HEK293 (cell line): ENCODE data around the gene NOC2L.

Source experiments
- CTCF ChIA-PET: fragments of 350-600 bp; formaldehyde crosslinking; extraction: SDS; loops from one replicate; lab custom pipeline; 2021; ENCODE audit warnings: antibody characterized with exemption; lab: Yijun Ruan, JAX
- POLR2A ChIA-PET: fragments of 300-600 bp; formaldehyde crosslinking; extraction: SDS; loops from one replicate; lab custom pipeline; 2020; ENCODE audit warnings: antibody characterized with exemption, inconsistent platforms; lab: Yijun Ruan, JAX
- H3K27ac ChIP-seq: fragments of 200-500 bp; sonication (Bioruptor generic); 2 replicates; pipeline ENCODE4 v1.5.1; 2014; ENCODE audit warnings: low read depth, low read length, control low read depth, inconsistent platforms; ENCODE audit errors: extremely low read depth
- H3K36me3 ChIP-seq, 2 experiments: fragments of 200-500 bp in 1 of 2; sonication (Bioruptor generic) in 1 of 2; 1 replicate in 1 of 2; 2 replicates in 1 of 2; pipeline ENCODE4 v1.5.1; 2014 to 2017; ENCODE audit warnings: inconsistent platforms in 2 of 2, low read length in 2 of 2; ENCODE audit not compliant: control insufficient read depth in 2 of 2, insufficient read depth in 1 of 2
- H3K4me1 ChIP-seq: fragments of 200-500 bp; sonication (Bioruptor generic); 2 replicates; pipeline ENCODE4 v1.5.1; 2014; ENCODE audit warnings: mild to moderate bottlenecking, low read length, inconsistent platforms; ENCODE audit not compliant: control insufficient read depth, insufficient read depth
- H3K4me3 ChIP-seq: 2 replicates; pipeline ENCODE4 v1.5.1; 2011; ENCODE audit warnings: low read depth, mild to moderate bottlenecking, control low read depth, low read length, moderate library complexity
- H3K9me3 ChIP-seq: fragments of 200-500 bp; sonication (Bioruptor generic); 2 replicates; pipeline ENCODE4 v1.5.1; 2014; ENCODE audit warnings: low read depth, low read length, inconsistent platforms; ENCODE audit not compliant: control insufficient read depth, insufficient read depth
- BCL11B ChIP-seq: fragments of 450-650 bp; formaldehyde crosslinking; IDR thresholded peaks from 2 replicates; pipeline ENCODE4 v1.5.1; 2016; ENCODE audit warnings: low read depth, missing biosample characterization, missing genetic modification characterization
- GLIS2 ChIP-seq: fragments of 450-650 bp; formaldehyde crosslinking; IDR thresholded peaks from 2 replicates; pipeline ENCODE4 v1.5.1; 2016; ENCODE audit warnings: missing biosample characterization, missing genetic modification characterization
- HIC1 ChIP-seq: fragments of 450-650 bp; formaldehyde crosslinking; IDR thresholded peaks from 2 replicates; pipeline ENCODE4 v1.5.1; 2016; ENCODE audit warnings: missing biosample characterization, missing genetic modification characterization
- HOXD13 ChIP-seq: sonication (generic); formaldehyde crosslinking; IDR thresholded peaks from 2 replicates; pipeline ENCODE4 v1.8.0; 2022; ENCODE audit warnings: missing genetic modification reagents, borderline replicate concordance
- INSM2 ChIP-seq: fragments of 450-650 bp; formaldehyde crosslinking; IDR thresholded peaks from 2 replicates; pipeline ENCODE4 v1.5.1; 2016; ENCODE audit warnings: missing biosample characterization, missing genetic modification characterization
- SCRT1 ChIP-seq: fragments of 450-650 bp; formaldehyde crosslinking; IDR thresholded peaks from 2 replicates; pipeline ENCODE4 v1.5.1; 2016; ENCODE audit warnings: missing biosample characterization, missing genetic modification characterization, borderline replicate concordance
- SCRT2 ChIP-seq: fragments of 450-650 bp; formaldehyde crosslinking; IDR thresholded peaks from 2 replicates; pipeline ENCODE4 v1.5.1; 2016; ENCODE audit warnings: missing biosample characterization, missing genetic modification characterization
- SP2 ChIP-seq: fragments of 450-650 bp; formaldehyde crosslinking; IDR thresholded peaks from 2 replicates; pipeline ENCODE4 v1.5.1; 2016; ENCODE audit warnings: missing biosample characterization, missing genetic modification characterization
- ZBTB6 ChIP-seq: fragments of 450-650 bp; formaldehyde crosslinking; IDR thresholded peaks from 2 replicates; pipeline ENCODE4 v1.5.1; 2017; ENCODE audit warnings: missing biosample characterization, missing genetic modification characterization
- ZBTB8A ChIP-seq: fragments of 450-650 bp; formaldehyde crosslinking; IDR thresholded peaks from 2 replicates; pipeline ENCODE4 v1.5.1; 2016; ENCODE audit warnings: missing biosample characterization, missing genetic modification characterization
- ZIC2 ChIP-seq: fragments of 450-650 bp; formaldehyde crosslinking; IDR thresholded peaks from 2 replicates; pipeline ENCODE4 v1.5.1; 2016; ENCODE audit warnings: missing biosample characterization, missing genetic modification characterization
- ZNF114 ChIP-seq: fragments of 450-650 bp; formaldehyde crosslinking; IDR thresholded peaks from 2 replicates; pipeline ENCODE4 v1.5.0; 2017; ENCODE audit warnings: missing biosample characterization, missing genetic modification characterization
- ZNF169 ChIP-seq: fragments of 450-650 bp; formaldehyde crosslinking; IDR thresholded peaks from 2 replicates; pipeline ENCODE4 v1.5.1; 2016; ENCODE audit warnings: missing biosample characterization, missing genetic modification characterization
- ZNF174 ChIP-seq: fragments of 450-650 bp; formaldehyde crosslinking; IDR thresholded peaks from 2 replicates; pipeline ENCODE4 v1.5.0; 2017; ENCODE audit warnings: missing biosample characterization, mild to moderate bottlenecking, missing genetic modification characterization
- ZNF2 ChIP-seq: fragments of 450-650 bp; formaldehyde crosslinking; IDR thresholded peaks from 2 replicates; pipeline ENCODE4 v1.5.1; 2016; ENCODE audit warnings: missing biosample characterization, missing genetic modification characterization
- ZNF362 ChIP-seq: fragments of 450-650 bp; formaldehyde crosslinking; IDR thresholded peaks from 2 replicates; pipeline ENCODE4 v1.5.1; 2016; ENCODE audit warnings: missing biosample characterization, missing genetic modification characterization
- ZNF555 ChIP-seq: fragments of 450-650 bp; formaldehyde crosslinking; conservative IDR thresholded peaks from 2 replicates; pipeline ENCODE4 v1.5.1; 2017; ENCODE audit warnings: missing biosample characterization, mild to moderate bottlenecking, missing genetic modification characterization, inconsistent platforms
- ZNF600 ChIP-seq: fragments of 450-650 bp; formaldehyde crosslinking; IDR thresholded peaks from 2 replicates; pipeline ENCODE4 v1.5.1; 2016; ENCODE audit warnings: missing biosample characterization, missing genetic modification characterization
- ZNF704 ChIP-seq: fragments of 450-650 bp; formaldehyde crosslinking; IDR thresholded peaks from 2 replicates; pipeline ENCODE4 v1.5.1; 2016; ENCODE audit warnings: missing biosample characterization, missing genetic modification characterization
- ZNF76 ChIP-seq: fragments of 450-650 bp; formaldehyde crosslinking; IDR thresholded peaks from 2 replicates; pipeline ENCODE4; 2016; ENCODE audit warnings: low read depth, missing biosample characterization, missing genetic modification characterization, borderline replicate concordance
- ZNF768 ChIP-seq: fragments of 450-650 bp; formaldehyde crosslinking; IDR thresholded peaks from 2 replicates; pipeline ENCODE4 v1.5.1; 2018; ENCODE audit warnings: missing biosample characterization, mild to moderate bottlenecking, missing genetic modification characterization
- TF ChIP-seq, protein P1 (sequence below): fragments of 450-650 bp; formaldehyde crosslinking; optimal IDR thresholded peaks from 2 replicates; pipeline ENCODE3; 2016; ENCODE audit warnings: missing biosample characterization, mild to moderate bottlenecking, missing genetic modification characterization

NOC2L gene

DNA sequence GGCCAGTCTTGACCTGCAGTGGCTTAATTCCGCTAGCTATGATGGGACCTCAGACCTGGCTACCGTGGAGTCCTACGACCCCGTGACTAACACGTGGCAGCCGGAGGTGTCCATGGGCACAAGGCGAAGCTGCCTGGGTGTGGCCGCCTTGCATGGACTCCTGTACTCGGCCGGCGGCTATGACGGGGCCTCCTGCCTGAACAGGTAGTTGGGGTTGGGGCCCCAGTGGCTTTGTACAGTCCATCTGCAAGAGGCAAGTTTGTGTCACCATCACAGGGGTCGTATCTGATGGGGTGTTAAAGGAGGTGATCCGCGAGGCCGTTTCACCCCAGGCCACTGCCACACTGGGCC, 4.2 kb upstream of the NOC2L start (continued):
- TF ChIP-seq SP2 (tag by site-specific recombination) (no peak), ZNF174 (tag by site-specific recombination) (no peak)

GRCh38 chr1:962381-963300, 3.6 kb upstream of the NOC2L start:
- H3K27ac ChIP-seq: no peak overlapping the region
- CTCF ChIA-PET: interaction anchor here (0.7 to 0.8 kb wide), 2 partner anchors 27 to 103 kb away, joined by 3 to 5 read pairs; no protein-coding TSS in a partner anchor
- TF ChIP-seq SCRT1 (tag by site-specific recombination) (peak; percentile 57; the same call in 1 of the 2 replicates), ZNF169 (tag by site-specific recombination) (no peak), ZBTB6 (peak; percentile 47; the same call in 1 of the 2 replicates), ZNF600 (tag by site-specific recombination) (0 out of 2 replicates have a peak, but pooled peaks have one; percentile 17), GLIS2 (peak; percentile 54; the same call in 1 of the 2 replicates), HIC1 (tag by site-specific recombination) (0 out of 2 replicates have a peak, but pooled peaks have one; percentile 32), ZNF704 (no peak), HOXD13 (CRISPR knock-in tag) (no peak), ZNF555 (no peak), SP2 (tag by site-specific recombination) (peak; percentile 24; the same call in 1 of the 2 replicates), SCRT2 (tag by site-specific recombination) (peak; percentile 58)
- TF ChIP-seq, all 188 proteins: peak for 7
- Histone ChIP-seq H3K4me3 (no peak overlapping the region), H3K36me3 (peaks cover 0 to 39% of the 10 kb centered on the region in 2 experiments; a peak in 2 of 3 replicates), H3K9me3 (no peaks in the 10 kb centered on the region), H3K4me1 (peaks cover 5% of the 10 kb centered on the region)
- POLR2A ChIA-PET: interaction anchor here (1.4 to 2.3 kb wide), 3 partner anchors 14 to 35 kb away, joined by 3 to 5 read pairs (median 5); no protein-coding TSS in a partner anchor

DNA sequence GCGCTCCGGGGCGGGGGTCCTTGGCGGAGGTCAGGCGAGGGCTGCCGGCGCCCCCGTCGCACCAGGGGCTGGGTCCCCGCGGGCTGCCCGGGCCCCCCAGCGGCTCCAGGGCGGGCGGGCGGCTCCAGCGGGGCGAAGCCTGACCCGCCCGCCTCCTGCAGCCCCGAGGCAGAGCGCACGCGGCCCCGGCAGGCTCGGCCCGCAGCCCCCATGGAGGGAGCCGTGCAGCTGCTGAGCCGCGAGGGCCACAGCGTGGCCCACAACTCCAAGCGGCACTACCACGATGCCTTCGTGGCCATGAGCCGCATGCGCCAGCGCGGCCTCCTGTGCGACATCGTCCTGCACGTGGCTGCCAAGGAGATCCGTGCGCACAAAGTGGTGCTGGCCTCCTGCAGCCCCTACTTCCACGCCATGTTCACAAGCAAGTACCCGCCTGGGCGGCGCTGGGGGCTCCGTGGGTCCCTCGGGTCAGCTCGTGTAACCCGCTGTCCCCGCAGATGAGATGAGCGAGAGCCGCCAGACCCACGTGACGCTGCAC, 2.1 kb upstream of the NOC2L start:
- H3K27ac ChIP-seq: peak overlapping the region; percentile 64; the same call in 1 of the 2 replicates
- ChIA-PET POLR2A (interaction anchor here (1.5 kb wide), 1 partner anchor 36 kb away, joined by 5 read pairs; no protein-coding TSS in a partner anchor), CTCF (interaction anchor here (0.8 to 1.3 kb wide), 2 partner anchors 55 to 104 kb away, joined by 5 to 6 read pairs; no protein-coding TSS in a partner anchor)
- peak overlapping the region; percentile 57 for H3K4me3 ChIP-seq
- H3K9me3 ChIP-seq: no peaks in the 10 kb centered on the region
- peaks cover 3 to 53% of the 10 kb centered on the region in 2 experiments; a peak in 2 of 3 replicates for H3K36me3 ChIP-seq
- peaks cover under 1% of the 10 kb centered on the region; the same call in 1 of the 2 replicates for H3K4me1 ChIP-seq
- TF ChIP-seq ZNF362 (tag by site-specific recombination): no peak
- TF ChIP-seq, protein P1, sequence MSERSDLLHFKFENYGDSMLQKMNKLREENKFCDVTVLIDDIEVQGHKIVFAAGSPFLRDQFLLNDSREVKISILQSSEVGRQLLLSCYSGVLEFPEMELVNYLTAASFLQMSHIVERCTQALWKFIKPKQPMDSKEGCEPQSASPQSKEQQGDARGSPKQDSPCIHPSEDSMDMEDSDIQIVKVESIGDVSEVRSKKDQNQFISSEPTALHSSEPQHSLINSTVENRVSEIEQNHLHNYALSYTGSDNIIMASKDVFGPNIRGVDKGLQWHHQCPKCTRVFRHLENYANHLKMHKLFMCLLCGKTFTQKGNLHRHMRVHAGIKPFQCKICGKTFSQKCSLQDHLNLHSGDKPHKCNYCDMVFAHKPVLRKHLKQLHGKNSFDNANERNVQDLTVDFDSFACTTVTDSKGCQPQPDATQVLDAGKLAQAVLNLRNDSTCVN (tag by site-specific recombination): peak; percentile 26
- 0 out of 2 replicates have a peak, but pooled peaks have one; percentile 29 for TF ChIP-seq ZNF76
- TF ChIP-seq ZNF2 (tag by site-specific recombination): peak; percentile 52; the same call in 1 of the 2 replicates
- TF ChIP-seq ZNF600 (tag by site-specific recombination): peak; percentile 81
- TF ChIP-seq ZNF768 (tag by site-specific recombination): no peak
- no peak for TF ChIP-seq BCL11B (tag by site-specific recombination)
- TF ChIP-seq ZIC2 (tag by site-specific recombination): peak; percentile 59
- peak; percentile 52; the same call in 1 of the 2 replicates for TF ChIP-seq ZBTB8A (tag by site-specific recombination)
- no peak for TF ChIP-seq ZNF114 (tag by site-specific recombination)
- TF ChIP-seq INSM2 (tag by site-specific recombination): no peak
